NK-92 (cell line): ENCODE data around the gene CACNA2D2.

Experiments
- DNase-seq: peaks from one replicate; lab custom pipeline; 2025; ENCODE audit not compliant: unreplicated experiment; lab: John Stamatoyannopoulos, UW

CACNA2D2 gene

GRCh38 chr3:50331364-50331907 lies 172.0 kb downstream of the CACNA2D2 start:
- DNase-seq, result no peak

GRCh38 chr3:50330330-50330729 lies 173.1 kb downstream of the CACNA2D2 start:
- no peak for DNase-seq

- DNase-seq, result peak; percentile 42
Measured at GRCh38 chr3:50327943-50328691, 175.3 kb downstream of the CACNA2D2 start, which contains the start of gene TUSC2. TSS of gene TUSC2 (minus strand) at chr3:50328223. CDS start at chr3:50328099, 124 bp downstream.

- DNase-seq, result no peak
Measured at GRCh38 chr3:50327129-50327528, 176.3 kb downstream of the CACNA2D2 start.

- DNase-seq, result no peak
Measured at GRCh38 chr3:50326182-50326541, 177.3 kb downstream of the CACNA2D2 start.

- no peak for DNase-seq
Measured at GRCh38 chr3:50325497-50326181, 177.8 kb downstream of the CACNA2D2 start.

GRCh38 chr3:50325113-50325480 lies 178.3 kb downstream of the CACNA2D2 start:
- no peak for DNase-seq

- no peak for DNase-seq
Measured at GRCh38 chr3:50324351-50325112, 178.9 kb downstream of the CACNA2D2 start.

- DNase-seq, result no peak
Measured at GRCh38 chr3:50323614-50324199, 179.7 kb downstream of the CACNA2D2 start.

- DNase-seq, result no peak
Measured at GRCh38 chr3:50323092-50323600, 180.3 kb downstream of the CACNA2D2 start.

- no peak for DNase-seq
Measured at GRCh38 chr3:50322386-50323091, 180.9 kb downstream of the CACNA2D2 start, which contains the start of gene HYAL2. TSS of gene HYAL2 (minus strand) at chr3:50322745. CDS start at chr3:50320489, 2,256 bp downstream.

GRCh38 chr3:50322115-50322385 lies 181.4 kb downstream of the CACNA2D2 start:
- no peak for DNase-seq

- no peak for DNase-seq
Measured at GRCh38 chr3:50321336-50322114, 181.9 kb downstream of the CACNA2D2 start.

- DNase-seq, result no peak
Measured at GRCh38 chr3:50320853-50321335, 182.5 kb downstream of the CACNA2D2 start.

GRCh38 chr3:50319894-50320625 lies 183.4 kb downstream of the CACNA2D2 start:
- DNase-seq, result no peak

- DNase-seq, result no peak
Measured at GRCh38 chr3:50319181-50319893, 184.1 kb downstream of the CACNA2D2 start.

- no peak for DNase-seq
Measured at GRCh38 chr3:50318615-50319014, 184.8 kb downstream of the CACNA2D2 start.

GRCh38 chr3:50318163-50318562 lies 185.3 kb downstream of the CACNA2D2 start:
- DNase-seq, result no peak
